ENCODE data around the gene DECR2.
"Not testable (repeated sequence)": the region's sequence is repeated elsewhere in the genome, so short reads cannot be mapped to it uniquely, and the experiment has no call there.

The DECR2 gene

GRCh38 chr16:367333-367903 lies 34.3 kb upstream of the DECR2 start:
- DNase-seq (ENCODE audit: low read depth): no peak

GRCh38 chr16:368388-369158 lies 33.1 kb upstream of the DECR2 start:
- DNase-seq (ENCODE audit: low read depth): no peak

- no peak for DNase-seq (ENCODE audit: low read depth)
Measured at GRCh38 chr16:369275-369865, 32.3 kb upstream of the DECR2 start.

GRCh38 chr16:369866-370436 lies 31.7 kb upstream of the DECR2 start:
- no peak for DNase-seq (ENCODE audit: low read depth)

GRCh38 chr16:370443-370842 lies 31.2 kb upstream of the DECR2 start, which contains the start of gene MRPL28:
Gene MRPL28 (minus strand): TSS chr16:370538. CDS start chr16:370218, 320 bp downstream.
- peak; percentile 90 for DNase-seq (ENCODE audit: low read depth)

- DNase-seq (ENCODE audit: low read depth): no peak
Measured at GRCh38 chr16:370979-371514, 30.6 kb upstream of the DECR2 start.

GRCh38 chr16:371515-372301 lies 30.0 kb upstream of the DECR2 start:
- no peak for DNase-seq (ENCODE audit: low read depth)

- no peak for DNase-seq (ENCODE audit: low read depth)
Measured at GRCh38 chr16:372302-372983, 29.2 kb upstream of the DECR2 start.

GRCh38 chr16:373020-373598 lies 28.6 kb upstream of the DECR2 start:
- no peak for DNase-seq (ENCODE audit: low read depth)

GRCh38 chr16:373848-374615 lies 27.7 kb upstream of the DECR2 start:
- DNase-seq (ENCODE audit: low read depth): no peak

- no peak for DNase-seq (ENCODE audit: low read depth)
Measured at GRCh38 chr16:374616-374926, 27.1 kb upstream of the DECR2 start.

GRCh38 chr16:375212-375611 lies 26.5 kb upstream of the DECR2 start:
- DNase-seq (ENCODE audit: low read depth): no peak

GRCh38 chr16:375927-376816 lies 25.5 kb upstream of the DECR2 start:
- no peak for DNase-seq (ENCODE audit: low read depth)

GRCh38 chr16:376817-377418 lies 24.8 kb upstream of the DECR2 start:
- DNase-seq (ENCODE audit: low read depth): no peak

GRCh38 chr16:377419-377951 lies 24.2 kb upstream of the DECR2 start:
- no peak for DNase-seq (ENCODE audit: low read depth)

GRCh38 chr16:378113-378820 lies 23.4 kb upstream of the DECR2 start:
- not testable (repeated sequence) for DNase-seq (ENCODE audit: low read depth)

- no peak for DNase-seq (ENCODE audit: low read depth)
Measured at GRCh38 chr16:378821-379182, 22.9 kb upstream of the DECR2 start.

Measured in stimulated activated CD8-positive, alpha-beta memory T cell treated with anti-CD3 and anti-CD28 coated beads, Interleukin-4, amount 100 ng/mL, for 24 hours (primary cell).